PC-9 (cell line): ENCODE data around the gene PRPH. TPM values are rescaled to one million over a fixed set of nuclear protein-coding genes. Genes with fewer than 3 reads are reported as not detected.
"Not testable (repeated sequence)": the region's sequence is repeated elsewhere in the genome, so short reads cannot be mapped to it uniquely, and the experiment has no call there.

Experiments
- BruUV-seq: library from RNA; stranded (reverse); fragments of 400-500 nt; replicated peaks from 2 replicates; lab custom pipeline; 2021; lab: Mats Ljungman, UMichigan
- CTCF ChIA-PET: fragments of 300-600 bp; sonication (Branson Sonifier 250); formaldehyde crosslinking; loops from one replicate; lab custom pipeline; 2022; ENCODE audit warnings: antibody characterized with exemption; lab: Charles Lee
- POLR2A ChIA-PET: fragments of 300-600 bp; sonication (Branson Sonifier 250); formaldehyde crosslinking; loops from one replicate; lab custom pipeline; 2022; ENCODE audit warnings: antibody characterized with exemption; ENCODE audit not compliant: unreplicated experiment; lab: Charles Lee
- DNase-seq, 2 experiments: peaks; one replicate each; pipeline versions ENCODE4 v3.0.0 to v3.0.0-alpha.2; 2015 to 2022; ENCODE audit warnings: mixed read lengths in 1 of 2
- H2AFZ ChIP-seq: fragments of 200-600 bp; sonication (generic); 2 replicates; pipeline ENCODE4 v1.8.1; 2017; ENCODE audit warnings: antibody characterized with exemption
- H3F3A ChIP-seq: fragments of 200-600 bp; sonication (generic); 2 replicates; pipeline ENCODE4 v1.8.1; 2017; ENCODE audit warnings: antibody characterized with exemption, mild to moderate bottlenecking, low read depth; ENCODE audit not compliant: insufficient read depth
- H3K27ac ChIP-seq: fragments of 200-600 bp; sonication (generic); 2 replicates; pipeline ENCODE4 v1.6.1; 2016; ENCODE audit warnings: mixed run types
- H3K27me3 ChIP-seq: fragments of 200-600 bp; sonication (generic); 2 replicates; pipeline ENCODE4 v1.6.1; 2016; ENCODE audit warnings: low read depth, mixed run types; ENCODE audit not compliant: insufficient read depth
- H3K36me3 ChIP-seq: fragments of 200-600 bp; sonication (generic); 2 replicates; pipeline ENCODE4 v1.6.1; 2016; ENCODE audit warnings: low read depth, mixed run types
- H3K4me1 ChIP-seq: fragments of 200-600 bp; sonication (generic); replicated peaks from 2 replicates; pipeline ENCODE4 v1.6.1; 2016; ENCODE audit warnings: mixed run types; ENCODE audit not compliant: insufficient read depth
- H3K4me2 ChIP-seq: fragments of 200-600 bp; sonication (generic); 2 replicates; pipeline ENCODE4 v1.6.1; 2017; ENCODE audit warnings: mixed run types
- H3K4me3 ChIP-seq: fragments of 200-600 bp; sonication (generic); 2 replicates; pipeline ENCODE4 v1.6.1; 2016; ENCODE audit warnings: mixed run types
- H3K79me2 ChIP-seq: fragments of 200-600 bp; sonication (generic); 2 replicates; pipeline ENCODE4 v1.6.1; 2017; ENCODE audit warnings: low read depth, mixed run types
- H3K9me2 ChIP-seq: fragments of 200-600 bp; sonication (generic); 2 replicates; pipeline ENCODE4 v1.8.1; 2017; ENCODE audit warnings: mild to moderate bottlenecking; ENCODE audit not compliant: insufficient read depth
- H3K9me3 ChIP-seq: fragments of 200-600 bp; sonication (generic); 2 replicates; pipeline ENCODE4 v1.8.1; 2016; ENCODE audit warnings: low read depth; ENCODE audit not compliant: insufficient read depth
- H4K20me1 ChIP-seq: fragments of 200-600 bp; sonication (generic); 2 replicates; pipeline ENCODE4 v1.8.1; 2017; ENCODE audit not compliant: insufficient read depth
- EZH2 ChIP-seq: fragments of 200-600 bp; sonication (generic); IDR thresholded peaks from 2 replicates; pipeline ENCODE4 v1.8.0; 2017; ENCODE audit warnings: antibody characterized with exemption, low read depth
- intact Hi-C: fragments of 100-400 bp; cut with micrococcal nuclease; formaldehyde crosslinking; loops from one replicate; pipeline ENCODE4 v1.10.0; 2022; ENCODE audit not compliant: unreplicated experiment
- total RNA-seq: library from RNA; stranded (reverse); gene quantifications from 2 replicates; pipeline ENCODE4 v1.2.3, GENCODE V29; 2021
- TF ChIP-seq, protein P1 (sequence below): fragments of 200-600 bp; sonication (generic); conservative IDR thresholded peaks from 2 replicates; pipeline ENCODE4 v1.6.1; 2017; ENCODE audit warnings: mixed run types, antibody characterized with exemption, mild to moderate bottlenecking, moderate library complexity

The PRPH gene
- total RNA-seq, 1 experiment from 2014 or later, result 0.46 TPM

DNA sequence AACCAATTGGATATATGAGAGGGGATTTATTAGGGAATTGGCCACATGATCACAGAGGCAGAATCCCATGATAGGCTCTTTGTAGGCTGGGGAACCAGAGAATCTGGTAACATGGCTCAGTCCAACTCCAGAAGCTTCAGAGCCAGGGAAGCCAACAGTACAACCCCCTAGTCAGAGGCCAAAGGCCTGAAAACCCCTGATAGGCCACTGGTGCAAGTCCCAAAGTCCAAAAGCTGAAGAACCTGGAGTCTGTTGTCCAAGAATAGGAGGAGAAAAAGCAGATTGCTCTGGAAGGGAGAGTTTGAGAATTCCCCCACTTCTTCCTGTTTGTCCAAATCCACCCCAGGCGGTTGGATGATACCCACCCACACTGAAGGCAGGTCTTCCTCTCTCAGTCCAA lies 19.9 kb downstream of the PRPH start:
- Histone ChIP-seq H2AFZ (no peak overlapping the region), H4K20me1 (no peaks in the 10 kb centered on the region), H3K9me2 (no peaks in the 10 kb centered on the region), H3F3A (peaks cover 7% of the 10 kb centered on the region; the same call in 1 of the 2 replicates), H3K27me3 (no peaks in the 10 kb centered on the region), H3K4me2 (no peak overlapping the region), H3K4me1 (peaks cover 11% of the 10 kb centered on the region), H3K79me2 (no peaks in the 10 kb centered on the region), H3K36me3 (no peaks in the 10 kb centered on the region), H3K9me3 (no peaks in the 10 kb centered on the region), H3K4me3 (no peak overlapping the region), H3K27ac (peak overlapping the region; percentile 82)
- BruUV-seq, result no TSS peak
- intact Hi-C loops, result no loop called here
- CTCF ChIA-PET, result no interaction called here
- DNase-seq, result no peak
- TF ChIP-seq EZH2, result no peak
- TF ChIP-seq, protein P1, sequence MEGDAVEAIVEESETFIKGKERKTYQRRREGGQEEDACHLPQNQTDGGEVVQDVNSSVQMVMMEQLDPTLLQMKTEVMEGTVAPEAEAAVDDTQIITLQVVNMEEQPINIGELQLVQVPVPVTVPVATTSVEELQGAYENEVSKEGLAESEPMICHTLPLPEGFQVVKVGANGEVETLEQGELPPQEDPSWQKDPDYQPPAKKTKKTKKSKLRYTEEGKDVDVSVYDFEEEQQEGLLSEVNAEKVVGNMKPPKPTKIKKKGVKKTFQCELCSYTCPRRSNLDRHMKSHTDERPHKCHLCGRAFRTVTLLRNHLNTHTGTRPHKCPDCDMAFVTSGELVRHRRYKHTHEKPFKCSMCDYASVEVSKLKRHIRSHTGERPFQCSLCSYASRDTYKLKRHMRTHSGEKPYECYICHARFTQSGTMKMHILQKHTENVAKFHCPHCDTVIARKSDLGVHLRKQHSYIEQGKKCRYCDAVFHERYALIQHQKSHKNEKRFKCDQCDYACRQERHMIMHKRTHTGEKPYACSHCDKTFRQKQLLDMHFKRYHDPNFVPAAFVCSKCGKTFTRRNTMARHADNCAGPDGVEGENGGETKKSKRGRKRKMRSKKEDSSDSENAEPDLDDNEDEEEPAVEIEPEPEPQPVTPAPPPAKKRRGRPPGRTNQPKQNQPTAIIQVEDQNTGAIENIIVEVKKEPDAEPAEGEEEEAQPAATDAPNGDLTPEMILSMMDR, result no peak
- POLR2A ChIA-PET, result no interaction called here

DNA sequence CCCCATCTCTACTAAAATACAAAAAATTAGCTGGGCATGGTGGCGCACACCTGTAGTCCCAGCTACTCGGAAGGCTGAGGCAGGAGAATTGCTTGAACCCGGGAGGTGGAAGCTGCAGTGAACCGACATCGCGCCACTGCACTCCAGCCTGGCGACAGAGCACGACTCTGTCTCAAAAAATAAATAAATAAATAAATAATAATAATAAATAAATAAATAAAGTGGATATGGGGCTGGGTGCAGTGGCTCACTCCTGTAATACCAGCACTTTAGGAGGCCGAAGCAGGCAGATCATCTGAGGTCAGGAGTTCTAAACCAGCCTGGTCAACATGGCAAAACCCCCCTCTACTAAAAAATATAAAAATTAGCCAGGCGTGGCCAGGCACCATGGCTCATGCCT lies 22.2 kb downstream of the PRPH start:
- BruUV-seq, H3K4me3 ChIP-seq, H3K9me3 ChIP-seq, POLR2A ChIA-PET, H4K20me1 ChIP-seq, H2AFZ ChIP-seq, H3K9me2 ChIP-seq, DNase-seq, CTCF ChIA-PET, H3F3A ChIP-seq, H3K27ac ChIP-seq, H3K4me2 ChIP-seq, H3K79me2 ChIP-seq, intact Hi-C loops, H3K36me3 ChIP-seq, H3K27me3 ChIP-seq: not testable (repeated sequence)
- peaks cover 11% of the 10 kb centered on the region for H3K4me1 ChIP-seq

DNA sequence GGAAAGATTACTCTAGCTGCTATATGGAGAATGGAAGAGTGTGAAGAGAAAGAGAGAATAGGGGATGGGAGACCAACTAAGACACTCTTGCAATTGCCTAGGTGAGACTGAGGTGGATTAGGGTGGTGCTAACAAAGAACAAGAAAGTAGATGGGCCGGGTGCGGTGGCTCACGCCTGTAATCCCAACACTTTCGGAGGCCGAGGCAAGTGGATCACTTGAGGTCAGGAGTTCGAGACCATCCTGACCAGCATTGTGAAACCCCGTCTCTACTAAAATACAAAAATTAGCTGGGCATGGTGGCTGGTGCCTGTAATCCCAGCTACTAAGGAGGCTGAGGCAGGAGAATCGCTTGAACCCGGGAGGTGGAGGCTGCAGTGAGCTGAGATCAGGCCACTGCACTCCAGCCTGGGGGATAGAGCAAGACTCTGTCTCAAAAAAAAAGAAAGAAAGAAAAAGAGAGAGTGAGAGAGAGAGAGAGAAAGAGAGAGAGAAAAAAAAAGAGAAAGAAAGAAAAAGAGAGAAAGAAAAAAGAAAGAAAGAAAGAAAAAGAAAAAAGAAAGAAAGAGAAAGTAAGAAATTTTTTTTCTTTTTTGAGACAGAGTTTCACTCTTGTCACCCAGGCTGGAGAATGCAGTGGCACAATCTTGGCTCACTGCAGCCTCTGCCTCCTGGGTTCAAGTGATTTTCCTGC lies 25.6 kb downstream of the PRPH start:
- peaks cover 15% of the 10 kb centered on the region; the same call in 1 of the 2 replicates for H3K4me1 ChIP-seq
- H4K20me1 ChIP-seq, DNase-seq, H3K27me3 ChIP-seq, H3K9me2 ChIP-seq, H3K27ac ChIP-seq, H3K4me3 ChIP-seq, H3K4me2 ChIP-seq, intact Hi-C loops, CTCF ChIA-PET, H3F3A ChIP-seq, H3K9me3 ChIP-seq, BruUV-seq, H3K36me3 ChIP-seq, H2AFZ ChIP-seq: not testable (repeated sequence)
- H3K79me2 ChIP-seq, result peaks cover 12% of the 10 kb centered on the region
- POLR2A ChIA-PET, result interaction anchor here (0.6 kb wide), 1 partner anchor 57 kb away, joined by 13 read pairs; no protein-coding TSS in a partner anchor

DNA sequence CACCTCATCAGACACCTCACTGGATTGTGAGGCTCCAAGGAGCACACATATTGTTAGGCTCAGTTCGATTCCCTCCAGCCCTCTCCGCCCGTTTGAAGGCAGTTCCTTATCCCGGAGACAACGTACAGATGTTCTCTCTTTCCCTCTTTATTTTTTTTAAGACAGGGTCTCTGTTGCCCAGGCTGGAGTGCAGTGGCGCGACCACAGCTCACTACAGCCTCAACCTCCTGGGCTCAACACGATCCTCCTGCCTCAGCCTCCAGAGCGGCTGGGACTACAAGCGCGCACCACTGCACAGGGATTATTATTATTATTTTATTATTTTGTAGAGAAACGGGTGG lies 27.4 kb downstream of the PRPH start:
- H3K4me1 ChIP-seq, result peaks cover 9% of the 10 kb centered on the region; the same call in 1 of the 2 replicates
- ChIA-PET POLR2A (interaction anchor here (0.5 to 0.9 kb wide), 3 partner anchors 245 to 641 kb away, joined by 3 to 10 read pairs (median 5); partner anchors contain the start of gene TMBIM6), CTCF (interaction anchor here (0.6 to 2.0 kb wide), 5 partner anchors 9 to 84 kb away, joined by 3 to 11 read pairs (median 7); partner anchors contain the start of gene DNAJC22)
- no peaks in the 10 kb centered on the region for H3K9me3 ChIP-seq
- H3K27me3 ChIP-seq, result no peaks in the 10 kb centered on the region
- no peaks in the 10 kb centered on the region for H3F3A ChIP-seq
- H3K36me3 ChIP-seq, result no peaks in the 10 kb centered on the region
- DNase-seq, result no peak
- TF ChIP-seq EZH2, result no peak
- TF ChIP-seq, protein P1, result no peak
- peak overlapping the region; percentile 79 for H3K4me2 ChIP-seq
- peaks cover 12% of the 10 kb centered on the region for H3K79me2 ChIP-seq
- TSS peak; percentile 99 for BruUV-seq
- no peaks in the 10 kb centered on the region for H3K9me2 ChIP-seq
- H3K4me3 ChIP-seq, result peak overlapping the region; percentile 68
- intact Hi-C loops, result no loop called here
- H4K20me1 ChIP-seq, result no peaks in the 10 kb centered on the region
- 0 out of 2 replicates have a peak overlapping the region, but pooled peaks have one; percentile 6 for H3K27ac ChIP-seq
- H2AFZ ChIP-seq, result peak overlapping the region; percentile 77
